Kidney epithelial cell (primary cell): Measurements from ENCODE around the gene C20orf96. TPM values are rescaled to one million over a fixed set of nuclear protein-coding genes. Genes with fewer than 3 reads are reported as not detected.

Experiments used
- DNase-seq: peaks from one replicate; pipeline ENCODE4 v3.0.0-alpha.2; 2010; ENCODE audit warnings: low read depth
- H3K27me3 ChIP-seq: 2 replicates; pipeline ENCODE4 v1.6.0; 2011; ENCODE audit warnings: low read length; ENCODE audit not compliant: control insufficient read depth, insufficient read depth
- H3K36me3 ChIP-seq: 2 replicates; pipeline ENCODE4 v1.5.1; 2011; ENCODE audit warnings: low read length; ENCODE audit not compliant: control insufficient read depth, insufficient read depth
- H3K4me3 ChIP-seq: 2 replicates; pipeline ENCODE4 v1.5.1; 2011; ENCODE audit warnings: low read depth, mild to moderate bottlenecking, control low read depth, low read length
- total RNA-seq: library from RNA; depleted of rRNA; stranded (reverse); fragments of >200 nt; gene quantifications from 2 replicates; pipeline ENCODE4 v1.2.3, GENCODE V29; 2015
- TF ChIP-seq, protein P1 (sequence below): IDR thresholded peaks from 2 replicates; pipeline ENCODE4 v1.5.1; 2011; ENCODE audit warnings: mild to moderate bottlenecking, moderate library complexity, low read length, control low read depth, inconsistent platforms; ENCODE audit not compliant: insufficient read depth, poor library complexity, severe bottlenecking

The C20orf96 gene
- total RNA-seq, 1 donor from 2014 or later = 8.0 TPM

DNA sequence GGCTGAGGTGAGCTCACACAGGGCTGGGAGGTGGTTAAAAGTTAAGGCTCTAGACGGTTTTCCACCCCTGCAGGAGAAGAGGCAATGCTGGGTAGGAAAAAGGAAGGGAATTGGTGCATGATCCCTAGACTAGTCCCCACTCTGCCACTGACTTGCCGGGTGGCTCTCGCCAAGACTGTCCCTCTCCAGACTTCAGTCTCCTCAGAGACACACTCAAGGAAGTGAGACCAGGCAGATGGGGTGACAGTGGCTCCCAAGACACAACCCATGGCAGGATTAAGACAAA lies 13.1 kb downstream of the C20orf96 start:
- Histone ChIP-seq H3K4me3 (no peak overlapping the region), H3K27me3 (no peaks in the 10 kb centered on the region), H3K36me3 (no peaks in the 10 kb centered on the region)
- DNase-seq = no peak
- TF ChIP-seq, protein P1, sequence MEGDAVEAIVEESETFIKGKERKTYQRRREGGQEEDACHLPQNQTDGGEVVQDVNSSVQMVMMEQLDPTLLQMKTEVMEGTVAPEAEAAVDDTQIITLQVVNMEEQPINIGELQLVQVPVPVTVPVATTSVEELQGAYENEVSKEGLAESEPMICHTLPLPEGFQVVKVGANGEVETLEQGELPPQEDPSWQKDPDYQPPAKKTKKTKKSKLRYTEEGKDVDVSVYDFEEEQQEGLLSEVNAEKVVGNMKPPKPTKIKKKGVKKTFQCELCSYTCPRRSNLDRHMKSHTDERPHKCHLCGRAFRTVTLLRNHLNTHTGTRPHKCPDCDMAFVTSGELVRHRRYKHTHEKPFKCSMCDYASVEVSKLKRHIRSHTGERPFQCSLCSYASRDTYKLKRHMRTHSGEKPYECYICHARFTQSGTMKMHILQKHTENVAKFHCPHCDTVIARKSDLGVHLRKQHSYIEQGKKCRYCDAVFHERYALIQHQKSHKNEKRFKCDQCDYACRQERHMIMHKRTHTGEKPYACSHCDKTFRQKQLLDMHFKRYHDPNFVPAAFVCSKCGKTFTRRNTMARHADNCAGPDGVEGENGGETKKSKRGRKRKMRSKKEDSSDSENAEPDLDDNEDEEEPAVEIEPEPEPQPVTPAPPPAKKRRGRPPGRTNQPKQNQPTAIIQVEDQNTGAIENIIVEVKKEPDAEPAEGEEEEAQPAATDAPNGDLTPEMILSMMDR = no peak

DNA sequence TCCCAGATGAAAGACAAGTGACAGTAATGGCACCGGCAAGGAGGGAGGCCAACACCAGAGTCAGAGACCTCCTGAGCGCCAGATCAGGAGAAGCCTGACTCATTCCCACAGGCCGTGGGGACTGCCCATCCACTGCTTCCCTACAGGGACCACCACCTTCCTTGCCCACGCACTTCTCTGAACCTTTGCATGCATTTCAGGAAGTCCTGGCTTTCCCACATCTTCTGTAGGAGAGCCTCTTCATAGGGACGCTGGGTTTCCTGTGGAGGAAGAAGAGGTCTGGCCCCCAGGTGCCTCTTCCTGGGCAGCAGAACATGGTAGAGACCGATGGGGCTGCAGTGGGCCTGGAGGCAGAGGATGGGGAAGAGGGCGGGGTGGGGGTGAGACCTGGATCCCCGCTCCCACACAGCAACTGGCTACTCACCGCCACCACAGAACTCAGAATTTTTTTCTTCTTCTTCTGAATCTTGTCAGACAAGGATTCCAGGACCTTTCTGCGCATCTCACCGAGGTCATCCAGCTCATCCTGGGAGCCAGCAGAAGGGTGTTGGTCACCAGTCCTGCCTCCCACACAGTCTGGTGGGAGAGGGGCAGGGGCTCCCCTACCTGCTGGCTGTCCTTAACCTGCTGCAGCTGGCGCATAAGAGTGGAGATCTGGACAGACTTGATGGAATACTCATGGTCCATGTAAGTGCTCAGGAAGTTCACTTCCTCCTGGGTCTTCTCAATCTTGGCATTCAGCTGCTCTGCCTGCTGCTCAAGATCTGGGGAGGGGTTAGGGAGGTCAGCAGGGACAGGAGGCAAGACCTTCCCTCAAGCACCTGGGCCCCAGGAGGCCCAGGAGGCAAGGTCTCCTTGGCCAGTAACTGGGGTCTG lies 13.7 kb downstream of the C20orf96 start:
- H3K27me3 ChIP-seq = no peaks in the 10 kb centered on the region
- no peak for DNase-seq
- H3K4me3 ChIP-seq = no peak overlapping the region
- no peaks in the 10 kb centered on the region for H3K36me3 ChIP-seq
- TF ChIP-seq, protein P1 = no peak

DNA sequence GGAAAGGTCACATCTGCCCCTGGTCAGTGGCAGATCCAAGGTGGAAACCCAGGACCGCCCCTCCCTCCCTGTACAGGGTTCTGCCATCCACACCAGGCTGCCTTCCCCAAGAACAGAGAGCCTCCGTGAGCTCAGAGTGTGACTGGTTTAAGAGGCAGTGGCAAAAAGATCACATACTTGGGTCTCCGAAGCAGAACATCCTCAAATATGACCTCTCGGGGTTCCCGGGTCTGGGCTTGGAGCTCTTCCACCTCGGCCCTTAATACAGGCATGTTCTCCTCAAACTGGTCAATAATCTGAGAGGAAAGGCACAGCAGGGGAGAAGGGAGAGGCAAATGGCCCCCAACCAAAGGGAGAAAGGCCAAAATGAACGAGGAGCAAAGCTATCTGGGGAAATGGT lies 14.8 kb downstream of the C20orf96 start:
- TF ChIP-seq, protein P1 = no peak
- Histone ChIP-seq H3K27me3 (no peaks in the 10 kb centered on the region), H3K4me3 (no peak overlapping the region), H3K36me3 (no peaks in the 10 kb centered on the region)
- no peak for DNase-seq

DNA sequence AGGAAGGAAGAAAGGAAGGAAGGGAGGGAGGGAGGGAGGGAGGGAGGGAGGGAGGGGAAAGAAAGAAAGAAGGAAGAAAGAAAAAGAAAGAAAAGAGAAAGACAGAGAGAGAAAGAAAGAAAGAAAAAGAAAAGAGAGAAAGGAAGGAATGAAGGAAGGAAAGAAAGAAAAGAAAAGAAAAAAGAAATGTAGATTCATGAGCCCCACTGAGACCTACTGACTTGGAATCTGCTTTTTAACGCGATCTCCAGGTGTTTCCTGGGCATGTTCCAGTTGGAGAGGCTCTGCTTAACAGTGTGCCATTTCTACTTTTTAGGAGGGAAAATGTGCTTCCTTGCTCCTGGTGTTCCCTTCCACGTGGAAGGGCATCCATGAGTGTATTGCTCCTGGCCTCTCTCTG lies 16.7 kb downstream of the C20orf96 start:
- DNase-seq = no peak
- Histone ChIP-seq H3K4me3 (no peak overlapping the region), H3K27me3 (no peaks in the 10 kb centered on the region), H3K36me3 (no peaks in the 10 kb centered on the region)
- TF ChIP-seq, protein P1 = no peak

DNA sequence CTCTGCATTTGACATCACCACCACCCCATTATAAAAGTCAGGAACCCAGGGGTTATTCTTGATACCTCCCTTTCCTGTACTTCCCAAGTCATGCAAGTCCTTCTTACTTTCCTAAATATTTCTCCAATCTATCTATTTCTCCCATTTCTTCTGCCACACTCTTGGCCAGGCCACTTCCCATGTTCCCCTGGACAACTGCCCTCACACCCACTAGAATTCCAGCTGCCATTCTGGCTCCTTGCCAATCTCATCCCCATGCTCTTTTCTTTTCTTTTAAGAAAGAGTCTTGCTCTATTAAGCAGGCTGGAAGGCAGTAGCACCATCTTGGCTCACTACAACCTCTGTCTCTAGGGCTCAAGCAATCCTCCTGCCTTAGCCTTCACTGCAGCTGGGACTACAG lies 17.8 kb downstream of the C20orf96 start:
- Histone ChIP-seq H3K4me3 (no peak overlapping the region), H3K36me3 (no peaks in the 10 kb centered on the region), H3K27me3 (no peaks in the 10 kb centered on the region)
- DNase-seq = no peak
- TF ChIP-seq, protein P1 = no peak

DNA sequence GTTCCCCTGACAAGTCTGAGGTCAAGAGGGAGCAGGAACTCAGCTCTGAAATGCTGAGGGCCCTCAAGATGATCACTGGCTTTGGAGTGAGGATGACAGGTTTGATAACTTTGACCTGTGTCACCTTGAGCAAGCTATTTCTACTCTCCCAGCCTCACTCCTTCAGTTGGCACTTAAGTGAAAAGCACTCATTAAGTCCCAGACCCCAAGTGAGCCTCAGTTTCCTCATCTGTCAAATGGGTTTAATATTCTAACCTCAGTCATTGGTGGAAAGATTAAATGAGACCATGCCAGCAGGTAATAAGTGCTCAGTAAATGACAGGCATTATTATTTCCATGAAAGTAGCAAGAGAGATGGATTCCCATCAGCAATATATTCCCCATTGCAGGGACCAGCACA lies 19.0 kb downstream of the C20orf96 start:
- Histone ChIP-seq H3K4me3 (no peak overlapping the region), H3K27me3 (no peaks in the 10 kb centered on the region), H3K36me3 (no peaks in the 10 kb centered on the region)
- TF ChIP-seq, protein P1 = no peak
- no peak for DNase-seq
